BE2C (cell line): ENCODE data around the gene PPP3CA.

ENCODE experiments used
- DNase-seq: peaks from one replicate; pipeline ENCODE4 v3.0.0-alpha.2; 2020
- H3K27me3 ChIP-seq: fragments of 250-450 bp; sonication (Bioruptor Pico); 2 replicates; pipeline ENCODE4 v1.5.1; 2020; ENCODE audit warnings: mild to moderate bottlenecking
- H3K36me3 ChIP-seq: fragments of 250-450 bp; sonication (Bioruptor Pico); 2 replicates; pipeline ENCODE4 v1.5.1; 2020; ENCODE audit warnings: mild to moderate bottlenecking
- H3K4me1 ChIP-seq: fragments of 250-450 bp; sonication (Bioruptor Pico); 2 replicates; pipeline ENCODE4 v1.5.1; 2020
- H3K4me3 ChIP-seq: 2 replicates; pipeline ENCODE4 v1.5.1; 2011; ENCODE audit warnings: low read depth, low read length
- H3K9me3 ChIP-seq: fragments of 250-450 bp; sonication (Bioruptor Pico); 2 replicates; pipeline ENCODE4 v1.5.1; 2020
- CTCF ChIP-seq: IDR thresholded peaks from 2 replicates; pipeline ENCODE4 v1.5.1; 2012; ENCODE audit warnings: mild to moderate bottlenecking, low read depth, low read length

PPP3CA gene

GRCh38 chr4:101119141-101119540 lies 228.2 kb downstream of the PPP3CA start:
- no peaks in the 10 kb centered on the region for H3K36me3 ChIP-seq
- no peaks in the 10 kb centered on the region for H3K27me3 ChIP-seq
- no peak overlapping the region for H3K4me3 ChIP-seq
- DNase-seq = no peak
- H3K9me3 ChIP-seq = no peaks in the 10 kb centered on the region
- TF ChIP-seq CTCF = no peak
- H3K4me1 ChIP-seq = no peaks in the 10 kb centered on the region

- Histone ChIP-seq H3K4me1 (peaks cover 2% of the 10 kb centered on the region), H3K9me3 (no peaks in the 10 kb centered on the region), H3K4me3 (no peak overlapping the region), H3K36me3 (no peaks in the 10 kb centered on the region), H3K27me3 (no peaks in the 10 kb centered on the region)
- TF ChIP-seq CTCF = no peak
- DNase-seq = no peak
These were observed 228.7 kb downstream of the PPP3CA start for GRCh38 chr4:101118617-101119016.

GRCh38 chr4:101115887-101116286 lies 231.4 kb downstream of the PPP3CA start:
- Histone ChIP-seq H3K4me1 (peaks cover 2% of the 10 kb centered on the region), H3K4me3 (no peak overlapping the region), H3K27me3 (no peaks in the 10 kb centered on the region), H3K36me3 (no peaks in the 10 kb centered on the region), H3K9me3 (no peaks in the 10 kb centered on the region)
- TF ChIP-seq CTCF = no peak
- DNase-seq = no peak

GRCh38 chr4:101114936-101115372 lies 232.4 kb downstream of the PPP3CA start:
- TF ChIP-seq CTCF = no peak
- Histone ChIP-seq H3K9me3 (no peaks in the 10 kb centered on the region), H3K4me3 (no peak overlapping the region), H3K36me3 (no peaks in the 10 kb centered on the region), H3K27me3 (no peaks in the 10 kb centered on the region), H3K4me1 (peaks cover 2% of the 10 kb centered on the region)
- no peak for DNase-seq

GRCh38 chr4:101104312-101105052 lies 242.8 kb downstream of the PPP3CA start:
- no peaks in the 10 kb centered on the region for H3K27me3 ChIP-seq
- no peak for TF ChIP-seq CTCF
- H3K4me1 ChIP-seq = peaks cover 29% of the 10 kb centered on the region
- H3K36me3 ChIP-seq = peaks cover 3% of the 10 kb centered on the region
- no peak for DNase-seq
- H3K4me3 ChIP-seq = no peak overlapping the region
- no peaks in the 10 kb centered on the region for H3K9me3 ChIP-seq

GRCh38 chr4:101103381-101104142 lies 243.8 kb downstream of the PPP3CA start:
- TF ChIP-seq CTCF = no peak
- Histone ChIP-seq H3K4me1 (peaks cover 29% of the 10 kb centered on the region), H3K27me3 (no peaks in the 10 kb centered on the region), H3K4me3 (no peak overlapping the region; the same call in 1 of the 2 replicates), H3K9me3 (no peaks in the 10 kb centered on the region), H3K36me3 (peaks cover 2% of the 10 kb centered on the region)
- DNase-seq = no peak
